Ishikawa (cell line): Measurements from ENCODE around the gene ZNF653.

Source experiments
- CEBPB ChIP-seq: IDR thresholded peaks from 2 replicates; pipeline ENCODE4 v1.6.1; 2012
- CREB1 ChIP-seq: IDR thresholded peaks from 2 replicates; pipeline ENCODE4 v1.6.1; 2012; ENCODE audit warnings: low read depth
- EGR1 ChIP-seq: IDR thresholded peaks from 2 replicates; pipeline ENCODE4 v1.6.1; 2012
- EP300 ChIP-seq: IDR thresholded peaks from 2 replicates; pipeline ENCODE4 v1.6.1; 2012; ENCODE audit warnings: borderline replicate concordance
- FOXM1 ChIP-seq: IDR thresholded peaks from 2 replicates; pipeline ENCODE4 v1.6.1; 2012; ENCODE audit warnings: low read depth, borderline replicate concordance
- MAX ChIP-seq: IDR thresholded peaks from 2 replicates; pipeline ENCODE4 v1.6.1; 2012
- NFIC ChIP-seq: IDR thresholded peaks from 2 replicates; pipeline ENCODE4 v1.6.1; 2012
- RAD21 ChIP-seq: IDR thresholded peaks from 2 replicates; pipeline ENCODE4 v1.6.1; 2012; ENCODE audit warnings: low read depth
- REST ChIP-seq: IDR thresholded peaks from 2 replicates; pipeline ENCODE4 v1.6.1; 2012; ENCODE audit warnings: low read depth, mild to moderate bottlenecking
- TAF1 ChIP-seq: IDR thresholded peaks from 2 replicates; pipeline ENCODE4 v1.6.1; 2012; ENCODE audit warnings: low read depth, mild to moderate bottlenecking
- TCF12 ChIP-seq: IDR thresholded peaks from 2 replicates; pipeline ENCODE4 v1.6.1; 2012; ENCODE audit warnings: low read depth
- TEAD4 ChIP-seq: IDR thresholded peaks from 2 replicates; pipeline ENCODE4 v1.6.1; 2012
- USF1 ChIP-seq: IDR thresholded peaks from 2 replicates; pipeline ENCODE4 v1.6.1; 2012
- YY1 ChIP-seq: IDR thresholded peaks from 2 replicates; pipeline ENCODE4 v1.6.1; 2012; ENCODE audit warnings: low read depth
- ZBTB7A ChIP-seq: IDR thresholded peaks from 2 replicates; pipeline ENCODE4 v1.6.1; 2012; ENCODE audit warnings: low read depth

The ZNF653 gene

GRCh38 chr19:11448410-11448809 lies 57.2 kb downstream of the ZNF653 start:
- TF ChIP-seq USF1 (no peak), TEAD4 (no peak), CREB1 (no peak), CEBPB (no peak), TAF1 (no peak), YY1 (no peak)

- TF ChIP-seq CREB1 (no peak), EGR1 (no peak), MAX (no peak), REST (no peak), FOXM1 (no peak), CEBPB (no peak), USF1 (no peak), TAF1 (no peak), ZBTB7A (no peak), TEAD4 (no peak), EP300 (no peak), NFIC (no peak), TCF12 (no peak), YY1 (no peak), RAD21 (no peak)
These were observed 58.0 kb downstream of the ZNF653 start for GRCh38 chr19:11447347-11448262.

- TF ChIP-seq TEAD4 (no peak), TAF1 (no peak), MAX (no peak), RAD21 (peak; percentile 71), TCF12 (no peak), YY1 (no peak)
These were observed 58.9 kb downstream of the ZNF653 start for GRCh38 chr19:11446652-11447301.

- TF ChIP-seq NFIC, result no peak
- TF ChIP-seq REST, result no peak
- TF ChIP-seq EP300, result no peak
- TF ChIP-seq TAF1, result no peak
- no peak for TF ChIP-seq TEAD4
- TF ChIP-seq CREB1, result no peak
- TF ChIP-seq ZBTB7A, result no peak
- no peak for TF ChIP-seq EGR1
- TF ChIP-seq TCF12, result no peak
- TF ChIP-seq MAX, result no peak
- TF ChIP-seq RAD21, result no peak
- no peak for TF ChIP-seq FOXM1
- TF ChIP-seq USF1, result no peak
- TF ChIP-seq CEBPB, result no peak
- no peak for TF ChIP-seq YY1
These were observed 59.4 kb downstream of the ZNF653 start for GRCh38 chr19:11446271-11446651.

GRCh38 chr19:11445141-11445540 lies 60.5 kb downstream of the ZNF653 start:
- TF ChIP-seq ZBTB7A (no peak), USF1 (no peak), YY1 (no peak), FOXM1 (no peak), EGR1 (no peak), TAF1 (no peak), TEAD4 (no peak), MAX (no peak), EP300 (no peak), CEBPB (no peak), REST (no peak), RAD21 (no peak)
